ENCODE data around the gene DGKB.

DNA sequence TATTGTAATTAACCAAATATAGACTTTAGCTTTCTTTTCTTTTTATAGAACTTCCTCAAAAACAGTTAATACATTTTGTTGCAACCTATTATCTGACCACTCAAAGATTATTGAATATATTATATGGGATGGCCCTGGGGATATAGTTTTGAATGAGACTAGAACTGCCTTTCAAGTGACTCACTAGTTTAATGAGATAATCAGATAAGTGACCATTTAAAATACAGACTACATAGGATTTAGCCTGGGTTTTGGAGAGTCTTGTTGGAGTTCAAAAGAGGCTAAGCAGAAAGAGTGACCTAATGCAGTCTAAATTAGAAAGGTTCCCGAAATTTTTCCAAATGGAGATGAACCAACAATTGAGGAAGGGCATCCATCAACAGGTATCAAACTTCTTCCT is 607.9 kb downstream of the DGKB start:
- TF ChIP-seq POLR2A (IDR thresholded peaks at IDR 0.05; ENCODE audit: low read depth, low read length) (no peak), POLR2AphosphoS5 (IDR thresholded peaks at IDR 0.05; ENCODE audit: low read depth, low read length) (no peak), TAF1 (IDR thresholded peaks at IDR 0.05; ENCODE audit: low read depth, low read length) (no peak)
